ENCODE results near the gene KCNK7.

KCNK7 gene

DNA sequence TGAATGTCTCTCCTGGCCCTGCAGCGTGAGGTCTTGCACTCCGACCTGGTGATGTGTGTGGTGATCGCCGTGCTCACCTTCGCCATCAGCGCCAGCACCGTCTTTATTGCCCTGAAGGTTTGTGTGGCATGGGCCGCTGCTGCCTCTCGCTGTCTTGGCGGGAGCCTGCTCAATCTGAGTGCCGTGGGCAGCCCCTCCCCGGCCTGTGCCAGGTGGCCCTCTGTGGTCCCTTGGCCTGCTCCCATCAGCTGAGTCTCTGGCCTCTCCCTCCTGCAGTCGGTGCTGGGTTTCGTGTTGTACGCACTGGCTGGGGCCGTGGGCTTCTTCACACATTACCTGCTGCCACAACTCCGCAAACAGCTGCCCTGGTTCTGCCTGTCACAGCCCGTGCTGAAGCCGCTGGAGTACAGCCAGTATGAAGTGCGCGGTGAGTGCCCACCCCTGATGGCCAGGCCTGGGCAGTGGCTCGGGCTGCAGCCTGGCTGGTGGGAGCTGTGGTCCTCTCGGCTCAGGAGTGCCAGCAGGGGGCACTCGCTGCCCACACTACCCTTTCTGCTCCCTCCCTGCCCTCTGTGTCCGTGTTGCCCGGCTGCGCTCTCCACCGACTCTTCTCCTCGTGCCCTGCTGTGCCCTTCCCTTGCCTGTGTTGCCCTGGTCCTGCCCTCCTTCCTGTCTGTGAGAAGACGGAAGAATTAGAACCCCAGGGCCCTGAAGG, 30.2 kb upstream of the KCNK7 start:
- no peak for FAIRE-seq

DNA sequence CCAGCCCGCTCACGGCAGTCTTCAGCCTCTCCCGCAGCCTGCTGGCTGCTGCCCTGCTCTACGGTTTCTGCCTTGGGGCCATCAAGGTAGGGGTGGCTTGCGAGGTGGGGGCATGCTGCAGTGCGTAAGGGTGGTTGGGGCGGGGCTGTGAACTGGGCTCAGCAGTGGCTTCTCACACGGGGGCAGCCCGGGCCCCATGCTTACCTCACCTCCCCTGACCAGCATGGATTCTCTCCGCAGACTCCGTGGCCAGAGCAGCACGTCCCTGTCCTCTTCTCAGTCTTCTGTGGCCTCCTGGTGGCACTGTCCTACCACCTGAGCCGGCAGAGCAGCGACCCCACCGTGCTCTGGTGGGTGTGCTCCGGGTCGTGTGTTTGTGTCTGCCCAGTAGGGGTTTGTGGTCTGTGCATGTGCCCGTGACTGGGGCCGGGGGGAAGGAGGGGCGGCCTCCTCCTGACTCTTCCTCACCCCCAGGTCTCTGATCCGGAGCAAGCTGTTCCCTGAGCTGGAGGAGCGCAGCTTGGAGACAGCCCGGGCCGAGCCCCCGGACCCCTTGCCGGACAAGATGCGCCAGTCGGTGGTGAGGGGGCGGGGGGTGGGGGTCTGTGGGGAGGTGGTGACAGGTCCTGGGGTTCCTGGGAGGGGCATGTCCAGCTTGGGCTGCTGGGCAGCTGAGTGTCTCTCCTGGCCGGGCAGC, 29.5 kb upstream of the KCNK7 start:
- FAIRE-seq: no peak

DNA sequence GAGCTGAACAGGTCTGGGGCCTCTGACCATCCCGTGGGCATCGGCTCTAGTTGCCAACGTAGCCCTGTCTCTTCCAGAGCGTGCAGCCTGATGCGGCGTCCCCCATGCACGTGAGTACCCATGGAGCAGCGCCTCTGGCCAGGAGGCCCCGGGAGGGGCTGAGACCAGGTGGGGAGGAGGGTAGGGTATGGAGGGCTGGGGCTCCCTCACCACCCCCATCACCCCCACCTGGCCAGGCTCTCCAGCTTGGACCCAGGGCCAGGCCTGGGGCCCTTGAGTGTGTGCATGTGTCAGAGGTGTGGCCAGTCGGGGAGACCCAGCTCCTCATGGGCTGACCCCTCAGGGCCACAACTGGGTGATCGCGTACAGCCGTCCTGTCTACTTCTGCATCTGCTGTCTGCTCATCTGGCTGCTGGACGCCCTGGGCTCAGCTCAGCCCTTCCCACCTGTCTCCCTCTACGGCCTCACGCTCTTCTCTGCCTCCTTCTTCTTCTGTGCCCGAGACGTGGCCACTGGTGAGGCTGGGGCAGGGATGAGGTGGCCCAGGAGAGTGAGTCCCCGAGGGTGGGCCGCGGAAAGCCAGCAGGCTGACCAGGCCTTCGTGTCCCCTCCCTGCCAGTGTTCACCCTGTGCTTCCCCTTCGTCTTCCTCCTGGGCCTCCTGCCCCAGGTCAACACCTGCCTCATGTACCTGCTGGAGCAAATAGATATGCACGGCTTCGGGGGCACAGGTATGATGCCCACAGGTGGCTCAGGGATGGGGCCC, 28.4 kb upstream of the KCNK7 start:
- no peak for FAIRE-seq

GRCh38 chr11:65623177-65623576, 27.6 kb upstream of the KCNK7 start:
- FAIRE-seq: no peak

DNA sequence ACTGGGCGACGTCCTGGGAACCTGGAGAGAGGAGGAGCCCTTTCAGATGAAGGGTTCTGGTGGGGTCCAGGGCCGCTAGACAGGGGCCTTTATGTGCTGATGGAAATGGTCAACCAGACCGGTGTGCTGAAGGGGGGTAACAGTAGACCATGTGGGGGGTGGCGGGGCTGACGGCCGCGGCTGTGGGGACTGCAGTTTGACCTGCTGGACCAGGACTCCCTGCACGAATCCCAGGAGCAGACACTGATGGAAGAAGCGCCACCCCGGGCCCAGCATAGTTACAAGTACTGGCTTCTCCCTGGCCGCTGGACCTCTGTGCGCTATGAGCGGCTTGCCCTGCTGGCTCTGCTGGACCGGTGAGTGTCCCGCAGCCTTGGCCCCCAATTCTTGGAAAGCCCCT, 26.4 kb upstream of the KCNK7 start:
- no peak for FAIRE-seq

- FAIRE-seq: no peak
These were observed 25.9 kb upstream of the KCNK7 start for GRCh38 chr11:65621460-65621859.

- FAIRE-seq: no peak
These were observed 25.1 kb upstream of the KCNK7 start for GRCh38 chr11:65620666-65621065.

GRCh38 chr11:65619281-65619928, 23.8 kb upstream of the KCNK7 start:
- no peak for FAIRE-seq

DNA sequence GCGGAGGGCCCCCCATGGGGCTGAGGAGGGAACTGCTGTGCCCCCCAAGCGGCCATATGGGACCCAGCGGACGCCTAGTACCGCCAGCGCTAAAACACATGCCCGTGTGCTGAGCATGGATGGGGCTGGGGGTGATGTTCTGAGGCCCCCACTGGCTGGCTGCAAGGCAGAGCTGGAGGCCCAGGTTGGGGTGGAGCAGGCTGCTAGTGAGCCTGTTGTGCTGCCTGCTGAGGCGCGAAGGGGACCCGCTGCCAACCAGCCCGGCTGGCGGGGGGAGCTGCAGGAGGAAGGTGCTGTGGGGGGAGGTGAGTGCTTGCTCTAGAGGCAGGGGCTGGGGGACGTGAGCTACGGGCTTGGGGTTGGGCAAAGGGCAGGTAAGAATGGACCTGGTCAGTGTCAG, 23.2 kb upstream of the KCNK7 start:
- no peak for FAIRE-seq

DNA sequence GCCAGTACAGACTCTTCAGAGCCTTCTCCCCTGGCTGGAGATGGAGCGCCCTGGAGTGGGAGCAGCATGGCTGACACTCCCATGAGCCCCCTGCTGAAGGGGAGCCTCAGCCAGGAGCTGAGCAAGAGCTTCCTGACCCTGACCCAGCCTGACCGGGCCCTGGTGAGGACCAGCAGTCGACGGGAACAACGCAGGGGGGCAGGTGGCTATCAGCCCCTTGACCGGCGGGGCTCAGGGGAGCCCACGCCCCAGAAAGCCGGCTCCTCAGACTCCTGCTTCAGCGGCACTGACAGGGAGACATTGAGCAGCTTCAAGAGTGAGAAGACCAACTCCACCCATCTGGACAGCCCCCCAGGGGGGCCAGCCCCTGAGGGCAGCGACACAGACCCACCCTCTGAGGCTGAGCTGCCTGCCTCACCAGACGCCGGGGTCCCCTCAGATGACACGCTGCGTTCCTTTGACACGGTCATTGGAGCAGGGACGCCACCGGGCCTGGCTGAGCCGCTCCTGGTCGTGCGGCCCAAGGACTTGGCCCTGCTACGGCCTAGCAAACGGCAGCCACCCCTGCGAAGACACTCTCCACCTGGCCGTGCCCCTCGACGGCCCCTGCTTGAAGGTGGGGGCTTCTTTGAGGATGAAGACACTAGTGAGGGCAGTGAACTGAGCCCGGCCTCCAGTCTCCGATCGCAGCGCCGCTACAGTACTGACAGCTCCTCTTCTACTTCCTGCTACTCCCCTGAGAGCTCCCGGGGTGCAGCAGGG, 22.6 kb upstream of the KCNK7 start:
- no peak for FAIRE-seq

GRCh38 chr11:65617136-65617850, 21.7 kb upstream of the KCNK7 start:
- no peak for FAIRE-seq

- FAIRE-seq: no peak
These were observed 21.0 kb upstream of the KCNK7 start for GRCh38 chr11:65616575-65617001.

- FAIRE-seq: no peak
These were observed 20.5 kb upstream of the KCNK7 start for GRCh38 chr11:65615950-65616574.

- peak; percentile 100 for FAIRE-seq
These were observed 19.8 kb upstream of the KCNK7 start, which contains the start of gene PCNX3 for GRCh38 chr11:65615229-65615949. Gene PCNX3, plus strand, starts transcription at chr11:65615776. Its CDS starts 536 bp downstream, at chr11:65616312.

DNA sequence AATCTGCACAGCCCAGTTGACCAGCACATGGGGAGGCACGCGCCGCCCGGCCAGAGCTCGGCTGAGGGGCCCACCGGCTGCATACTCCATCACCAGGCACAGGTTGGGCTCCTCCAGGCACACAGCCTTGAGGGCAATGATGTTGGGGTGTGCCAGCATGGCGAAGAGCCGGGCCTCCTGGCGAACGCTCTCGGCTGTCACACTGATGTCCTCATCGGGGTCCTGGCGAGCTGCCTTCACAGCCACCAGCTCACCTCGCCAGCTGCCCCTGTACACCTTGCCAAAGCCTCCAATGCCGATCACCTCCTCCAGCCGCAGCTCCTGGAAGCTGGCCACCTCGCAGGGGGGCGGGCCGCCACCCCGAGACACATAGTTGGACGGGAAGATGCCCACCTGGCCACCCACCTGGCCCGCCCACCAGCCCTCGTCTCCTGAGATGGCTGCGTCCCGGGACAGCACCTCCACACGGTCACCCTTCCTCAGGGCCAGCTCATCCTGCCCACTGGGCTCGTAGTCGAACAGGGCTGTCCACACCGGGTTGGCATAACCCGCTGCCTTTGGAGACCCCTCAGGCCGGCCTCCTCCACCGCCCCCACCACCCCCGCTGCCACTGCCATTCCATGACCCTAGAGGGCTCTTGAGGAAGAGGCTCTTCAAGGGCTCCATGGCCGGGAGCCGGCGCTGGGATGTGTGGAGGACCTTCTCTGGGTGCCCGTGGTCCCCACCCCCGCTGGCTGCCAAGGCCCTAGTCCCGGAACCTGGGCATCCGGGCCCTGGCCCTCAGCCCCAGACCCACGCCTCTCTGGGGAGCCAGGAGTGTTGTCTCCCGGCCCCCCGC, 17.7 kb upstream of the KCNK7 start:
- FAIRE-seq: no peak

GRCh38 chr11:65612691-65613090, 17.1 kb upstream of the KCNK7 start:
- no peak for FAIRE-seq

DNA sequence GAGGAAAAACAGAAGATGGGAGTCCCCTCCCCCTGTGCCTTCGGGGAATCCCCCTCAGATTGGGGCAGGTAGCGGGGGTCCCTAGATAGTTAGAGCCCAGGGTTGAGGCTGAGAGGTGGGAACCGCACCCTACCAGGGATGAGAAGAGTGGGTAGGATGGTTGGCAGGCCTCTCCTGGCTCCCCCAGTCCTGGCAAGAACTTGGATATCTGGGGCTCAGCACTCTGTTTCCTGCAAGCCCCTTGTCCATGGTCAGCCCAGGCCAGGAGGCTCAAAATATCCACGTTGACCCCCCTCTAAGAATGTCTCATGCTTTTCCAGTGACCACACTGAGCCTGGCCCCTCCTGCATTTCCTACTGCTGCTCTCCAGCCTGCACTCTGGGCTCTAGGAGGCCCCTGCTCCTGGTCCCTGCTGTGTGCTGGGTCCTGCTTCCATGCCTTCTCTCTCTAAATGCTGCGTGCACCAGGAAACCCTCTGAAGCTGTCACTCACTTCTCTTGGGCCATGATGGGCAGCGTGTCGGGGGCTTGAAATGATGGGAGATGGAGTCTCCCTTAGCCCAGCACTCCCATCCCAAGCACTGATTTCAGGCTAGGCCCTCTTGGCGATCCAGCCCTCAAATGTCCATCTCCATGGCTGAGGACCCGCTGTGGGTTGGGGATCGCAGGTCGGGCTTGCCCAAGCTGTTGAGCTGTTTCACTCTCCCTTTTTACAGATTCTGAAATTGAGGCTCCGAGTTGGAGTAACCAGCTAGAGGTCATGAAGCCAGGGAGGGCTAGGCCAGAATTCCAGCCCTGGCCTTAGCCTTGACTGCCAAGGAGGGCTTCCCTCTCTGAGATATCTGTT, 16.4 kb upstream of the KCNK7 start:
- no peak for FAIRE-seq

- FAIRE-seq: no peak
These were observed 15.6 kb upstream of the KCNK7 start for GRCh38 chr11:65611028-65611757.

Data from A204.1 (cell line).